ENCODE measurements around the gene INPP5E.

The INPP5E gene

DNA sequence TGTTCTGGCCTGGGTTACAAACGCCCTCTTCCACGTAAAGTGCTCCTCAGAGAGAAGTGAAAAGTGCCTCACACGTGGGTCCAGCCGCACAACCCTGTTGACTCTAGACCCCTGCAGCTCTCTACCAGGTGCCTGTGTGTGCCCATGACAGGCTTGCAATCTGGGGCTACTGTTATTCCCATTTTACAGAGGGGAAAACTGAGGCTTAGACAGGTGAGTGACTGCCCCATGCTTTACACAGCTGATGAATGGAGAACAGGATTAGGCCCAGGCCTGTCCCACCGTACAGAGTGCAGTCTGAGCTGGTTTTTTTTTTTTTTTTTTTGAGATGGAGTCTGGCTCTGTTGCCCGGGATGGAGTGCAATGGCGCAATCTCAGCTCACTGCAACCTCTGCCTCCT, 6.2 kb upstream of the INPP5E start:
- no peak for DNase-seq

DNA sequence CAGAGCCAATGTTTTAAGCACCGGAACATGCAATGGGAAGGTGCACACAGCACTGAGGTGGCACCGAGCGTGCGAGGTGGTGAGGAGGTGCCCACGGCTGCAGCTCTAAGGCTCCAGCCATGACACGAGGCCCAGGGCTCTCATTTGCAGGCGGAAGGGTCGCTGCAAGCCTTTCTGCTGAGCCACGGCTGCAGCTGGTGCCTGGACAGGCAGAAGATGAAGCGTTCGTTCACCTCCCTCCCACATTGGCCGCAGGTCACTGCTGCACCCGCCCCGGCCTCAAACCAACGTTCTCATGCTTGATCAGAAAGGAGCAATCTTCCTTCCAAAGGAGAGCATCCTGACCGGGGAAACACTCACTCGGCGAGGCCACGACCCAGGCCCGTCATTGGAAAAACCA, 4.5 kb upstream of the INPP5E start:
- DNase-seq, result no peak

GRCh38 chr9:136443687-136444086, 4.0 kb upstream of the INPP5E start:
- no peak for DNase-seq

GRCh38 chr9:136443087-136443486, 3.4 kb upstream of the INPP5E start:
- DNase-seq, result no peak

- DNase-seq, result no peak
These were observed 2.6 kb upstream of the INPP5E start for GRCh38 chr9:136442265-136442664.

GRCh38 chr9:136441681-136442245, 2.1 kb upstream of the INPP5E start:
- DNase-seq, result no peak

DNA sequence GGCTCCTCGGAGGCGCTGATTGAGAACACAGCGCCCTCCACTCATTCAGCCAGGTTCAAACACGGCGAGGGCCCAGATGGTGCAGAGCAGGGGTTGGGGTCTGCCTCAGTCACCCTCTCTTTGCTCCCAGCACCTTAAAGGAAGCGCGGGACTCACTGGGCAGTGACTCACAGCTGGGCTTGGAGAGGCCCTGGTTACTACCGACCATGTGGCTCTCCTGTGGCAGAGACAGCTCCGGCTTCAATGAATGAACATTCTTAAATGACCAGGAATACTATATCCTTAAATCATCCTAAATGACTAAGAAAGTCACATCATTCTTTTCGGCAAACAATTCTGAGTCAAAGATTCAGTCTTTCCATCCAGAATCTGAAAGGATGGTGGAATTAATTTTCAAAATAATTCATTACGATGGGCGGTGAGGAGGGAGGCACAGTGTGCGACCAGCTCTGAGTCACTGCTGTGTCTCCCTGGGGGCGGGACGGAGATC, 1.6 kb upstream of the INPP5E start:
- DNase-seq, result no peak

DNA sequence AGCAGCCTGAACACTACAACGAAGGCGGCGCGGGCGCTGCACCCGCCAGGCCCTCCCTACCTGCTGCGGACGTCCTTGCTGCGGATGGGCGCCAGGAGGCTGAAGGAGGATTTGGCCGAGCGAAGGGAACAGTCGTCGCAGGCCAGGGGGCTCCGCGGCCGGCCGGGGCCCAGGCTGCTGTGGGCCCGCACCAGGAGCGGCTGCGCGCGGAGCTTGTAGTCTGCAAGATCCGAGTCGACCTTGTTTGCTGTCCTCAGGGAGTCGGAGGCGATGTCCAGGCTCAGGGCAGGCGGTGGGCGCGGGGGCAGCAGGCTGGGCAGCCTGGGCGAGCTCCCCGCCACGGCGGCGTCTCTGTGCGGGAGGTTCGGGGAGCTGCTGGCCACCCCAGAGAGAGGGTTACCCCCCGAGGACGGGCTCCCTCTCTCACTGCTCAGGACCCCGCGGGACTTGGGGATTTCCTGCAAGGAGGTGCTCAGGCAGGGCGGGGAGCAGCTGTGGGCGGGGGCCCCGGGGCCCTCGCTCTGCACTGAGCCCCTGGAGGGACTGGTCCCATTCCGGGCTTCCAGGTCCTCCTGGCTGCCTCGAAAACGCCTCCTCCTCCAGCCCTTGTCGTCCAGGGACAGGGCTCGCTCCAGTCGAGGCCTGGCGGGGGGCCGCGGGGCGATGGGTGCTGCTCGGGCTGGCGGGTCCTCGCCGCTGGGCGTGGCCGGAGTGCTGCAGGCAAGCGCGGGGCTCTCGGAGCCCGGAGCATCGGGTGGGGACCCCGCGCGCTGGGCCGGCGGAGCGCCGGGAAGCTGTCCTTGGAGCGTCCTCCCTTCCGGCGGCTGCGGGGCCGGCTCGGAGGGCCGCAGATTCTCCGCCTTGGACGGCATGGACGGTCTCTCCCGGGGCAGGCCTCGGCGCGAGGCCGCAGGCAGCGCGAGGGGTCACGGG, 831 bp downstream of the INPP5E start:
- peak; percentile 57 for DNase-seq

DNA sequence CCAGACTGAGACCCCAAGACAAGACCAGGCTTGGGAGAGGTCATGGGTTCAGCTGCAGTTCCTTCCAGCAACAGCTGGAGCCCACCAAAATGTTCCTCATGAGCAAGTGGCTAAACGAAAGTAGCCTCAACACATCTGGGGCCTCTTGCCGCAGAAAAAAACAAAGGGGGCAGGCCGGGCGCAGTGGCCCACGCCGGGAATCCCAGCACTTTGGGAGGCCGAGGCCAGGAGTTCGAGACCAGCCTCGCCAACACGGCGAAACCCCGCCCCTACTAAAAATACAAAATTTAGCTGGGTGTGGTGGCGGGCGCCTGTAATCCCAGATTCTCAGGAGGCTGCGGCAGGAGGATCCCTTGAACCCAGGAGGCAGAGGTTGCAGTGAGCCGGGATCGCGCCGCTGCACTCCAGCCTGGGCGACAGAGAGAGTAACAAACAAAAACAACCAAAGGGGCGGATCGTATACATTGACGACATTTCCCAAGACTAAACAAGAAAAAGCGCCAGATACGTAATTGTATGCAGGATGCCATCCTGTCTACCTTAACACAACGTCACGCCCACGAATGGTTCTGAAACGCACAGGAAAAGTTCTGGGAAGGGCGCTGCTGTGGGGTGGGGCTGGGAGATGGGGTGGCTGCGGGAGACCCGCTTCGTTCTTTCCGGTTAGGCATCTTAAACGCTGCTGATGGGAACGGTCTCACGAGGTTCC, 1.7 kb downstream of the INPP5E start:
- no peak for DNase-seq

DNA sequence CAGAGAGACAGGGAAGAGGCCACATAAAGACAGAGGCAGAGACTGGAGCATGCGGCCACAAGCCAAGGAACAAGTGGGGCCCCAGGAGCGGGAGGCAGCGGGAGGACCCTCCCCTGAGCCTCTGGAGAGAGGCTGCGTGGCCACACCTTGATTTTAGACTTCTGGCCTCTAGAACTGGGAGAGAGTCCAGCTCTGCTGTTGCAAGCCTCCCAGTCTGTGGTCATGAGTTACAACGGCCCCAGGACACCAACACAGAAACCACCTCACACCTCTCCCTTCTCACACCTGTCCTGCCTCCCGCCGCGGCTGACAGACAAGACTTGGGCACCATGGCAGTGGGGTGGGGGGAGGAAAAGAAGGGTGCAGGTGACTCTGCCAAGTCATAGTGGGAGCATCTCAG, 2.2 kb downstream of the INPP5E start:
- DNase-seq, result no peak

- DNase-seq, result no peak
These were observed 3.5 kb downstream of the INPP5E start for GRCh38 chr9:136436055-136436634.

DNA sequence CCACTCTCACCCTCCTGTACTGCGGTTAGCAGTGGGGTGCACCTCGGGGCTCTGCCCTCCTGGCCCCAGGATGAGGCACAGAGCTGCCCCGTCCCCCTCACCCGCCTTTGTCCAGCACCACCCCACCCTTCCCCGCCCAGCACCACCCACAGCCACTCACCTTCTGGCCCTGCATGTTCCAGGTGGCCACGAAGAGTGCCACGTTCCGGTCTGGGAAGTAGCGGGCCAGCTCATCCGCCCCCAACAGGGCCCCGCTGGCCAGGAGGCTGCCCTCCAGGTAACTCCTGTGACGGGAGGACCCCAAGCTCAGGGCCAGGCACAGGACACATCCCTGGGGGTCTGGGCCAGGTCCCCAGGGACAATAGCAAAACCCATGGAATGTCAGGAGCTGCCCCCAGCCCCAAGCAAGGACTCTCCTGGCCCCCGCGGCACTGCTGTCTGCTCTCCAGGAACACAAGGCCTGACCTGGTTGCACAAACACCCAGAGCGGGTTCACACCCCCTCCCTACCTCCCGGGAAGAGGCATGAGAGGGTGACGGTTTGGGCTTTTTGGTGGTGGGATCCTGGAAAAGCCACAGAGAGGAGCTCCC, 5.0 kb downstream of the INPP5E start:
- DNase-seq, result no peak

DNA sequence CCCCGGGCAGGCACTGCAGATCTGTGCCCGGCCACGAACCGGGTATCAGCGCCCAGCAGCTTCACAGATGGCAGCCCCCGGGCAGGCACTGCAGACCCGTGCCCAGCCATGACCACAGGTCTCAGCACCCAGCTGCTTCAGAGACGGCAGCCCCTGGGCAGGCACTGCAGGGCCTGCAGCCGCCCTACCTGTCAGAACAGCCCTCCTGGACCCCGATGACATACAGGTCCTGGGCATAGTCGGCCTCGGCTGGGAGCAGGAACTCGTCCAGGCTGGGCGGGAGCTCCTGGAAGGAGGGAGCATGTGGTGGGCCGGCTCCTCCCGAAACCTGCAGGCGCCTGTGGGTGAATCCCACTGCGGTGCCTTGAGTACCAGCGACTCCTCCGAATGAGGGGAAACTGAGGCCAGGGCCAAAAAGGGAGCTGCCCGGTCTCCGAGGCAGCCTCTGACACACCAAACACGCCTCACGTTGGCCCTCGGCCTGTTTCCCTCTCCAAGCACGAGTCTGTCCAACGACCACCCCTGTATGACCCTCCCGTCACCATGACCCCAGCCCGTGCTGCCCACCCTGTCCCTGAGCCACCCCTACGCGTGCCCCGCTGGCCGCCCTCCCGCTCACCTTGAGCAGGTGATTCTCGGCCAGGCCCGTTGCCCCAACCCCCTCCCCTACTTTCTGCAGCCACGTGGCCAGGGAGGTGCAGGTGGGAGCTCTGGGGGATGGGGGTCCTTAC, 5.6 kb downstream of the INPP5E start:
- DNase-seq, result no peak

GRCh38 chr9:136433043-136433715, 6.5 kb downstream of the INPP5E start:
- no peak for DNase-seq

- no peak for DNase-seq
These were observed 7.1 kb downstream of the INPP5E start for GRCh38 chr9:136432591-136432990.

DNA sequence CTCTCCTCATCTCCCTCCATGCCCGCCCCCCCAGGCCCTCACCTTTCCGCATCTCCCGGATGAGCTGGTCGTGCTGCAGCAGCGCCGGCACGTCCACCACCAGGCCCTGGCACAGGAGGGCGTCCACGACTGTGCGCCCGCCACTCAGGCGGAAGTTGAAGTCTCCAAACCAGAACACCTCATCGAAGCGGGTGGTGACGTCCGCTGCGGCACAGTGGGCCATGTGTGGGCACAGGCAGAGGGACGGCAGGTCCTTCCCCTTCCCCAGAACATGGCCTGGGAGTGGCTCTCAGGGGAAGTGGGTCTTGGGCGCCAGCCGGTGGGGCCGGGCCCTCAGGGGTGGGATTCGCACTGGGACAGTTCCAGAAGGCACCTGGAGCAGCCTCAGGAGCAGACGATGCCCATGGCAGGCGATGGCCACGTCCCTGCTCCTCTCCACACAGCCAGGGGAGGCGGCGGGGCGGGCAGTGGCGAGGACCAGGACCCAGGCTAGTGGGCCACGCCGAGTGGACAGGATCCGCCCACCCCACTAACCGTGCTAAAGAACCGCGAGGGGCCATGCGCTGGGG, 7.8 kb downstream of the INPP5E start:
- no peak for DNase-seq

GRCh38 chr9:136430588-136431234, 8.9 kb downstream of the INPP5E start:
- no peak for DNase-seq

DNA sequence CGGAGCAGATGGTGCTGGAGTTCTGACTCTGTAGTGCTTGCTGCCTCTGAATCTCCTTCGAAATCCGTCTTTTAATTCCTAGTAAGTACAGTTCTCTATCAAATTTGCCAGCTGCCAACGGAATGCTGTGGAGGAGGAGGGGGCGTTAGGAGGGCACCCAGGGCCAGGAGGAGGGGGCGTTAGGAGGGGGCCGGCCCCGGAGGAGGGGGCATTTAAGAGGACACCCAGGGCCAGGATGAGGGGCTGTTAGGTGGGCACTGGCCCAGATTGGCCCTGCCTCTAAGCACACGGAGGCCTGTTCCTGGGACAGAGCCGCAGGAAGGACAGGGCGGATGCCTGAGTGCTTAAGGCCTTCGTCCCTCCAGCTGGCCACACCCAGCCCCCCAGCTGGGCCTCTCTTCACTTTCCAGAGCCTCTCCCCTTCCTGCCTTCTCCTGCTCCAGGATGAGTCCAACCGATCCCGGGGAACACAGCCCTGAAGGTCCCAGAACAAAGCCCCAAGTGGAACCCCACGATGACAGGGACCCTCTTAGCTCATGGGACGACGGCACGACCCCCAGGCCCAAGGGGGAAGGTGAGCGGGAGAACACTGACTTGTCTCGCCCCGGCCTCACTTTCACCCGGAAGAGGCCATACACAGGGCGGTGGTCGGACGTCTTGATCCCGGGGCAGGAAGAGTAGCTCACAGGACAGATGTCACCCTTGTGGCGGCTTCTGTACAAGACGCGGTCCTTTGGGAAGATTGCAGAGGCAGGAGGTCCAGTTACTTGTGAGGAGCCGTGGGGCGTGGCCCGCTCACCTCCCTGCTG, 9.8 kb downstream of the INPP5E start:
- no peak for DNase-seq

GRCh38 chr9:136429075-136429628, 10.5 kb downstream of the INPP5E start:
- DNase-seq, result no peak

DNA sequence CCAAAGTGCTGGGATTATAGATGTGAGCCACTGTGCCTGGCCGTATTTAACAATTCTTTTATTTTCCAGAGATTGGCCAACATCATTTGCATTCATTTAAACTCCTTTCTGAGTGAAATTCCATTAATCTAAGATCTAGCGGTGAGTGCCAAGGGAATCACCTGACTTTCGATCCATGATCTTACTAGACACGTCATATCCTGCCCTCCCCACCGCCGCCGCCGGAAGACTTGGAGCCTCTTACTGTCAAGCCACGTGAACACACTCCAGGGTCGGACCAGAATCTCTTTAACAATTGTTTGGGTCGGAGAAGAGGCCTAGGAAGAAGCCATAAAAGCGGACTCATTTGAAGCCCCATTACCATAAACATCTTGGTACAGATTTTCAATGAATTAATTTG, 12.9 kb downstream of the INPP5E start:
- no peak for DNase-seq
